CD4-positive, alpha-beta T cell treated with Interleukin-4 for 1 hour (primary cell): ENCODE data around the gene LY6G6C.
A peak's percentile ranks its signal among the peaks of the same experiment; 100 is the strongest.

ENCODE experiments used
- DNase-seq, 2 donors: peaks; one replicate each; pipeline ENCODE4 v3.0.0-alpha.2; 2020 to 2022

The LY6G6C gene

DNA sequence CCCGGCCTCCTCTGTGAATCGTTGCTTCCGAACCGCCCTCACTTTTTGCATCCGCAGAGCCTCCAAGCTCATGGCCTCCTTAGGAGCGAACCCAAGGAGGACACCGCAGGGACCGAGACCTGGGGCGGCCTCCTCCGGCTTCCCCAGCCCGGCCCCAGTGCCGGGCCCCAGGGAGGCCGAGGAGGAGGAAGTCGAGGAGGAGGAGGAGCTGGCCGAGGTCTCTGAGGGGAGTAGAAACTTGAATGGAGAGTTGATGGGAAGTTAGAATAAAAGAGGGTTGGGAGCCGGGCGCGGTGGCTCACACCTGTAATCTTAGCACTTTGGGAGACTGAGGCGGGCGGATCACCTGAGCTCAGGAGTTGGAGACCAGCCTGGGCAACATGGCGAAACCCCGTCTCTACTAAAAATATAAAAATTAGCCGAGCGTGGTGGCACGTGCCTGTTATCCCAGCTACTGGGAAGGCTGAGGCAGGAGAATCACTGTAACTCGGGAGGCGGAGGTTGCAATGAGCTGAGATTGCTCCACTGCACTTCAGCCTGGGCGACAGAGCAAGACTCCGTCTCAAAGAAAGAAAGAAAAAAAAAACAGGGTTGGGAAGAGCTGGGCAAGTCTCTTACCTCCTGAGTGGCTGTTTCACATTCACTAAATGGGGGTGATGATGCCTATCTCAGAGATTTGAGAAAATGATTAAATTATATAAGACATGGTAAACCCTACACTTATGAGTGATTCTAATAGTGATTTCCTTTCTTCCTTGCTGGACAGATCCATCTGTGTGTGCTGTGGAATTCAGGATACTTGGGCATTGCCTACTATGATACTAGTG lies 19.1 kb upstream of the LY6G6C start:
- DNase-seq: no peak

GRCh38 chr6:31739639-31740396 lies 18.3 kb upstream of the LY6G6C start, which contains the start of gene MSH5:
Gene MSH5 (plus strand): TSS chr6:31740005. CDS start chr6:31740467, 462 bp downstream.
- peak; percentile 97 to 98 for DNase-seq

DNA sequence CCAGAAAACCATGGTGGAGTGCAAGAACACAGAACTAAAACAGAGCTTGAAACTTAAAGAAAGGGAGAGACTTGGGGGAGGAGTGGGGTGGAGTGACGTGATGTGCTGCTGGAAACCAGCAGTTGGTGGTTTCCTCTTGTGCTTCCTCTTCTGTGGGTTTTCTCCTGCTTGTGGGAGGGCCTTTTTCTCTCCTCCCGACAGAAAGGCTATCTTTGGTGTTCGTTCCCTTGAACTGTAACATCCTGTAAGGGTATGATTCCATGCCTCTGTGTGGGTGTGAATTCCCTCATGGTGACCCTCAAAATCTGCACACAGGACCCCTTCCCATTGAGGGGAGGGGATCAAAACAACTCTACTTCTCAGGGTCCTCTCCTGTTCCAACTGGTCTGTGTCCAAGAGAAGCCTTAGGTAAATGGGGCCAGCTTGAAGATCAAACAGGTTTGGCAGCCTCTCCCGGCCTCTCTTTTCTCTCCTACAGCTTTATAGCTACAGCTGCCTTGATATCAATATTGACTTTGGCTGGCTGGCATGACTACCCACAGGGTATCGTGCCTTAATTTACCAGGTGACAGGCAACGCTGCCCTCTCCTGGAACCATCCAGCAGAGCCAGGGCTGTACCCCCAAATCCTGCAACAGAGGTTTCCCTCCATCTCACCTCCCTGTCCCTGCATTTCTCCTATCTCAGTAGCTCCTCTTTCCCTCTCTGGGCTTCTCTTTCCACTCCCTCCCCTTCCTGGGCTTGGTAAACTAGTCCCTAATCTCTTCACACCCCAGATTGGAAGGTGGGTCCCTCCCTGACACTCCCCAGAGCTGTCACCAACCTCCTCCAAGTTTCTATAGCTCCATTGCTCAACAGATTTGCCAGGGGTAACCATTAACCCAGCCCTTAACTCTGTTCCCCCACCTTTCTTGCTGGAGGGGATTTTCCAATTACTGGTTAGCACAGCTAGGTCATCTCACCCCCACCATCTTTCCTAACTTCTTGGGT lies 16.7 kb upstream of the LY6G6C start:
- peak; percentile 83 to 84 for DNase-seq

DNA sequence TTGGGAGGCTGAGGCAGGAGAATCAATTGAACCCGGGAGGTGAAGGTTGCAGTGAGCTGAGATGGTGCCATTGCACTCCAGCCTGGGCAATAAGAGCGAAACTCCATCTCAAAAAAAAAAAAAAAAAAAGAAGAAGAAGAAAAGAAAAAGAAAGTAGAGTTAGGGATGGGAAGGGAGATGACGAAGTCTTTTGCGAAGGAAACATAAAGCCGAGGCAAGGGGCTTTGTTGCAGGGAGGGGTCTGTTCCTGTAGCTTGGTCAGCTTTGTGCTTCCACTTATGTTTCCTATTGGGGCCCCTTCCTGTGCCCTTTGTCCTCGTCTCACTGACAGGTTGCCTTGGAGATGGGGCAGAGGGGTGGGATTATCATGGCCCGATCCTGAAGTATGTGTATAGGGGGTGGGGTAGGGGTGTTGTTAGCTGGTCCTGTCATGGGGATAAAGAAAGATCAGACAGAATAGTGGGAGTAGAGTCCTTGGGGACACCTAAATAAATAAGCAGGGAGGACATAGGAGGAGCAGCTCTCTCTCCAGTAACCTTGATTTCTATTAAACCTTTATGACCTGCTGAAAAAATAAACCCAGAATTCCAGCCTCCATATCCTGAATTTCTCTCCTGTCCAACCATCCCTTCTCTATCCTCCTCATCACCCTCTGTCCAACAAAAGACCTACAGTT lies 15.9 kb upstream of the LY6G6C start:
- peak in 1 of 2 donors; percentile 33 for DNase-seq

DNA sequence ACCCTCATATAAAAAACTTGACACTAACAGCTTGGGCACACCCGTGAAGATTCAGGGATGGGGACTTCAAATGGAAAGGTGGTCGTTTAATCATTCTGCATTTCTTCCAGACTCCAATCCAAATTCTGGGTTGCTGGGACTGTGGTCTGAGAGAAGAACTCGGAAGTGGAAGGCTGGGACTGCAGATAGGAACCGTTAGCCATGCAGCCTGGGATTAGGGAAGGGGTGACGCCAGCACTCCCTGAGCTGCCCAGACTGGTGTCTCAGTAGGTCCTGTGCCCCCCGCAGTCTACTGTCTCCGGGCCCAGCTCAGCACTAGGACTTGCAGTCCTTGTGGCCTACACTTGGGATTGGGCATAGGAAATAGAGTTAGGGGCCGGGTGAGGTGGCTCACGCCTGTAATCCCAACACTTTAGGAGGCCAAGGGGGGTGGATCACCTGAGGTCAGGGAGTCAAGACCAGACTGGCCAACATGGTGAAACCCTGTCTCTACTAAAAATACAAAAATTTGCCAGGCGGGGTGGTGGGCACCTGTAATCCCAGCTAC lies 15.3 kb upstream of the LY6G6C start:
- no peak for DNase-seq

DNA sequence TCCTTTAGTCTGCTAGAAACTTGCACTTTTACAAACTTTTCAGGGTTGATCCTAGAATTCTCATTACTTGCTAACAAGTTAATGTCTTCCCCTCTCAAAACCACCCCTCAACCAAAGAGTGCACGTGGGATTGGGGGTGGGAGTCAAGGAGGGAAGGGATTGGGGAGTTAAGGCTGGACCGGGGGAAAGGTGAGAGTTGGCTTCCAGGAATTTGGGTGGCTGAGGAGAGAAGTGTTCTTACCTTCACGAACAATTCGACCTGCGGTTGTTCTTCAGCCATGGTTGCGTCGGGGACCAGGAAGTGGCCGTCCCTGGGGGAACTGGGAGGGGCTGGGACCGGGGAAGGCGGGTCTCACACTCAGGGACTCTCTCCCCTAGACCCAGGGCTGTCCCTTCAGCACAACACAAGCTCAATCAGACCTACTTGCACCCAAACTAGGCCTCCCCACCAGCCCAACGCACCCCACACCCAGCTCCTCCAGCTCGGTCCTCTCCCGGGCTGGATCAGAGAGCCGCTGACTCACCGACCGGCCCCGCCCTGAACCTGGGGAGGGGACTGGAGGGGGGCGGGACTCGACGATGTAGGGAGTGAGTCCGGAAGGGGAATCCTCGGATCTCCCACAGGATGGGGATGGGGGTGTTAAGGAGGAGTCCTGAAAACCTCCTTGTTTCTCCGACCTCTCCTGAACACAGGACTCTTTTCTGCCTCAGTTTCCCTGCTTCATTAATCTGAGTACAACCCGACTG lies 14.6 kb upstream of the LY6G6C start, which contains the start of gene CLIC1:
Gene CLIC1 (minus strand): TSS at position 510 of the 747 bp plus-strand sequence. CDS start 230 bp downstream, at position 280.
- peak; percentile 79 to 80 for DNase-seq

DNA sequence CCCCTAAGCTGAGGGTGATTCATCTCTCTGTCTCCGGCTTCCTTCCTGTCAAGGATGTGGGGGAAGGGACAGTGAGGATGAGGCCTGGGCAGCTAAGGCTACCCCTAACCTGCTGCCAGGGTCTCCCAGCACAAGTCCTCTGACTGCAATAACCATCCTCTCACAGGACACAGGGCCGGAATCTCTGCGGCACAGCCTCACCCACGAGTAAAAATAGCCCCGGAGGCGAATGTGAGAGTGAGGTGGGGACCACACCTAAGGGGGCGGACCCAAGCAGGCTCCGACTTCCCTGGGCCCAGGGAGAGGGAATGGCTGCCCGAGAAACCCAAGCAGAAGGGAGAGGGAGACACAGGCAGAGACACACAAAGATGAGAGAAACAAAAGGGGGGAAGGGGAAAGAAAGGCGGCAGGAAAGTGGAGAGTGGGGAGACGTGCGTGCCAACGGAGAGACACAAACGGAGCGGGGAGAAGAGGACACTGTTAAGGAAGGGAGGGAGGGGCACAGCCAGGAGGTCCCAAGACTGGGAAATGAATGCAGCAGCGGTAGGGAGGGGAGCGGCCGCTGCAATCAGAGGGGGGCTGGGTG lies 13.4 kb upstream of the LY6G6C start:
- DNase-seq: peak; percentile 79 to 80

DNA sequence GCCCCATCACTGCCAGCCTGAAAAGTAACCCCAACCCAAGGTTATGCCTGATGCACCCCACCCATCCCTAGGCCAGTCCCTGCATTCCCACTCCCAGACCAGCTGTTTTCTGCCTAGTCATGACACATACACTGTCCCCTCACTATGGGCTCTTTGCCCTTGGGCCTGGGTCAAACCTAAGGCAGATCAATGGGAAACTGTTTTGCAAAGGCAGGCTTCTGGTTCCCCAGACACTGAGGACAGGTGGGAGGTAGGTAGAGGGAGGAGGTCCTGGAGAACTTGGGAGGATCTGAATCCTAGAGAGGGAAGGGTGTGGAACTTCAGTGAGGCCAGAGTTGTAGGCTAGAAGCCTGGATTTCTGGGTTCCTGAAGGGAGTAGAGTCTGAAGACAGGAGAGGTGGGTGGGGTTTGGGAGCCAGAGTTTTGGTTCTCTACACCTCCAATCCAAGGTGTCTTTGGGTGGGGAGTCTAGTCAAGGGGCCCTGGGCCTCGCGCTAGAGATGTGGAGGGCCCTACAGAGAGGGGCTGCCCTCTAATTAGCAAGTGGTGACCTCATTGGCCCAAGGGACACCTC lies 12.8 kb upstream of the LY6G6C start:
- DNase-seq: no peak

- no peak for DNase-seq
Observed at GRCh38 chr6:31733734-31734133, 12.2 kb upstream of the LY6G6C start.

DNA sequence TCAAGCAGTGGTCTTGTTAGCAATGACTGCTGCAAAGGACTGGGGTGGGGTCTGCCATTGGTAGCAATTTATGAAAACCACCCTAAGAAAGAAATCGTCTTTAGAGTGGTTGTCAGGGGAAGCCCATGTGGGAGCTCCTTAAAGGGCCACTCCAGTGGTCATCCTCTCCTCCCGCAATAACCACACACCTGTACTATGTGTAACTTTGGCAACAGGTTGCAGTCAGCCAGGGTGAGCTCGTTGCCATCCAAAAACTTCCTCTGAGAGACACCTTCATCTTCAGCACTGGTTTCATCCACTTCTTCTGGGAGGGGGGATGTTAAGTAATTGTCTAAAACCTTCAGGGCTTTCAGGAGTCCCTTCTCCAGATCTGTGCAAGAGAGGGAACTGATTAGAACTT lies 10.5 kb upstream of the LY6G6C start:
- no peak for DNase-seq

- no peak for DNase-seq
Observed at GRCh38 chr6:31730631-31731086, 9.1 kb upstream of the LY6G6C start.

- peak; percentile 74 to 75 for DNase-seq
Observed at GRCh38 chr6:31729979-31730630, 8.6 kb upstream of the LY6G6C start.

GRCh38 chr6:31729515-31729978 lies 8.0 kb upstream of the LY6G6C start:
- peak; percentile 85 to 86 for DNase-seq

- no peak for DNase-seq
Observed at GRCh38 chr6:31728767-31729514, 7.4 kb upstream of the LY6G6C start, which contains the start of gene DDAH2. Gene DDAH2 (minus strand): TSS chr6:31729299. CDS start chr6:31729161, 138 bp downstream.

- DNase-seq: no peak
Observed at GRCh38 chr6:31727717-31728671, 6.4 kb upstream of the LY6G6C start.

DNA sequence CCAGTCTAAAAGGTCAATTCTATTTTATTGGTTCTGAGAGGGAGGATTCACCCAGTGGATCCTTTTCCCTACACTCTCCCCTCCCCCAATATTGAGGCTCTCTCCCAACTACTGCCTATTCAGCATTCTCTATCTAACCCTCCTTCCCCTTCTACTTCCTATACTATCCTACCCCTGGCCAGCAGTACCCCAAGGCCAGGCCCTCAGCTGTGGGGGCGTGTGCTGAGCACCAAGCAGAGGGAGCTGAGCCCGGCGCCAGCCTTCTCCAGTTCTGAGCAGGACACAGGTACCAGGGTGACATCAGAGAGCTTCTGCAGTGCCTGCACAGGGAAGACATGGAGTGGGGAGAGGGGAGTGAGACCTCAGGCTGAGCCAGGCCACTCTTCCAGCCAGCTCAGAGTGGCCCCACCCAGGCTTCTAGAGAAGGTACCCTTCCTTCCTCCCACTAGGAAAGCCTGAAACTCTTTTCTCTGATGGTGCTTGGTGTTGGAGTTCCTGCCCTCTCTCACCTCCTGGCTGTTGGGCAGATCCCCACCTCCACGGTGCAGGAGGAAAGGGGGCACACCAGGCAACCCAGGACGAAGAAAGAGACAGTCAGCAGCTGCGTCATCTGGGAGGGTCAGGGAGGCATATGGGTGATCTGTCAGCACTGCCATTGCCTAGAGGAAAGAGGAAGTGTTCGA lies 5.6 kb upstream of the LY6G6C start:
- DNase-seq: peak; percentile 25 to 76
